Endodermal cell (in vitro differentiated cells): ENCODE data around the gene GLT1D1. TPM values are rescaled to one million over a fixed set of nuclear protein-coding genes. Genes with fewer than 3 reads are reported as not detected.
"Not testable (repeated sequence)": the region's sequence is repeated elsewhere in the genome, so short reads cannot be mapped to it uniquely, and the experiment has no call there.

Experiments used
- DNase-seq: peaks from one replicate; pipeline ENCODE4 v3.0.0-alpha.2; 2017
- H3K27ac ChIP-seq: 2 replicates; pipeline ENCODE4 v1.5.1; 2013; ENCODE audit warnings: mild to moderate bottlenecking, low read depth, low read length, moderate library complexity
- H3K27me3 ChIP-seq: 2 replicates; pipeline ENCODE4 v1.6.1; 2013; ENCODE audit warnings: mild to moderate bottlenecking, low read length, moderate library complexity; ENCODE audit not compliant: insufficient read depth, control insufficient read depth, poor library complexity, severe bottlenecking
- H3K36me3 ChIP-seq: 2 replicates; pipeline ENCODE4 v1.7.0; 2013; ENCODE audit warnings: mild to moderate bottlenecking, low read length, moderate library complexity; ENCODE audit not compliant: control insufficient read depth, insufficient read depth
- H3K4me1 ChIP-seq: one replicate; pipeline ENCODE4 v1.7.0; 2013; ENCODE audit warnings: low read length; ENCODE audit not compliant: control insufficient read depth, insufficient read depth
- H3K4me3 ChIP-seq: 2 replicates; pipeline ENCODE4 v1.5.1; 2013; ENCODE audit warnings: mild to moderate bottlenecking, low read length, moderate library complexity
- H3K9ac ChIP-seq: 2 replicates; pipeline ENCODE4 v1.6.1; 2013; ENCODE audit warnings: mild to moderate bottlenecking, low read length, moderate library complexity; ENCODE audit not compliant: poor library complexity, severe bottlenecking; ENCODE audit errors: extremely low read depth
- H3K9me3 ChIP-seq: 2 replicates; pipeline ENCODE4 v1.6.1; 2013; ENCODE audit warnings: mild to moderate bottlenecking, low read length, moderate library complexity; ENCODE audit not compliant: control insufficient read depth
- H3K27ac Mint-ChIP-seq: 2 replicates; pipeline ENCODE4 v1.8.0; 2020; ENCODE audit warnings: mixed read lengths
- H3K27me3 Mint-ChIP-seq: 2 replicates; pipeline ENCODE4 v1.8.0; 2021; ENCODE audit warnings: mild to moderate bottlenecking, mixed read lengths; ENCODE audit not compliant: insufficient read depth
- H3K36me3 Mint-ChIP-seq: 2 replicates; pipeline ENCODE4 v1.8.0; 2020; ENCODE audit warnings: low read depth, mixed read lengths
- H3K4me1 Mint-ChIP-seq: 2 replicates; pipeline ENCODE4 v1.8.0; 2020; ENCODE audit warnings: mixed read lengths
- H3K4me3 Mint-ChIP-seq: 2 replicates; pipeline ENCODE4 v1.8.0; 2020; ENCODE audit warnings: mild to moderate bottlenecking, moderate library complexity, mixed read lengths
- H3K9me3 Mint-ChIP-seq: 2 replicates; pipeline ENCODE4 v1.8.0; 2020; ENCODE audit warnings: mild to moderate bottlenecking, mixed read lengths
- WGBS, 2 experiments: methylation state at CpG; one replicate each; pipeline versions ENCODE4 v1.1.5 to v1.1.7; 2013; ENCODE audit warnings: missing lambda C conversion rate in 2 of 2, mixed read lengths in 1 of 2; ENCODE audit not compliant: insufficient coverage in 1 of 2, insufficient read length in 1 of 2; 5-methylcytosine and 5-hydroxymethylcytosine counted together
- total RNA-seq, 2 donors: library from RNA; stranded (reverse); fragmentation: NEBNext Ultra II Directional in 1 of 2; extraction: Animal tissue kit (Norgen Biotek cat#: 25700) in 1 of 2; gene quantifications; 2 replicates in 1 of 2; 3 replicates in 1 of 2; pipeline ENCODE4 v1.2.1, GENCODE V29; 2021
- TF ChIP-seq, protein P1 (sequence below): fragments of 200-600 bp; sonication (generic); conservative IDR thresholded peaks from 2 replicates; pipeline ENCODE4 v1.5.0; 2021; ENCODE audit warnings: antibody characterized with exemption, mild to moderate bottlenecking

The GLT1D1 gene
- total RNA-seq, 2 donors from 2014 or later, result 23.8 to 25.4 TPM

- Histone ChIP-seq H3K36me3 (no peaks in the 10 kb centered on the region), H3K9ac (no peak overlapping the region), H3K4me1 (no peaks in the 10 kb centered on the region), H3K9me3 (peaks cover 5% of the 10 kb centered on the region), H3K4me3 (no peak overlapping the region), H3K27me3 (no peaks in the 10 kb centered on the region), H3K27ac (no peak overlapping the region)
- H3K27me3 Mint-ChIP-seq, result no peaks in the 10 kb centered on the region
- no peak for DNase-seq
- H3K27ac Mint-ChIP-seq, result no peak overlapping the region
- H3K4me1 Mint-ChIP-seq, result no peaks in the 10 kb centered on the region
- peaks cover 1% of the 10 kb centered on the region for H3K9me3 Mint-ChIP-seq
- 86 to 96% methylated on average over 3 to 4 of the region's 4 CpGs for WGBS, 2 experiments
- TF ChIP-seq, protein P1, sequence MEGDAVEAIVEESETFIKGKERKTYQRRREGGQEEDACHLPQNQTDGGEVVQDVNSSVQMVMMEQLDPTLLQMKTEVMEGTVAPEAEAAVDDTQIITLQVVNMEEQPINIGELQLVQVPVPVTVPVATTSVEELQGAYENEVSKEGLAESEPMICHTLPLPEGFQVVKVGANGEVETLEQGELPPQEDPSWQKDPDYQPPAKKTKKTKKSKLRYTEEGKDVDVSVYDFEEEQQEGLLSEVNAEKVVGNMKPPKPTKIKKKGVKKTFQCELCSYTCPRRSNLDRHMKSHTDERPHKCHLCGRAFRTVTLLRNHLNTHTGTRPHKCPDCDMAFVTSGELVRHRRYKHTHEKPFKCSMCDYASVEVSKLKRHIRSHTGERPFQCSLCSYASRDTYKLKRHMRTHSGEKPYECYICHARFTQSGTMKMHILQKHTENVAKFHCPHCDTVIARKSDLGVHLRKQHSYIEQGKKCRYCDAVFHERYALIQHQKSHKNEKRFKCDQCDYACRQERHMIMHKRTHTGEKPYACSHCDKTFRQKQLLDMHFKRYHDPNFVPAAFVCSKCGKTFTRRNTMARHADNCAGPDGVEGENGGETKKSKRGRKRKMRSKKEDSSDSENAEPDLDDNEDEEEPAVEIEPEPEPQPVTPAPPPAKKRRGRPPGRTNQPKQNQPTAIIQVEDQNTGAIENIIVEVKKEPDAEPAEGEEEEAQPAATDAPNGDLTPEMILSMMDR, result no peak
- peaks cover 26% of the 10 kb centered on the region for H3K36me3 Mint-ChIP-seq
- H3K4me3 Mint-ChIP-seq, result no peak overlapping the region
Measured at GRCh38 chr12:128843538-128843937, 9.7 kb upstream of the GLT1D1 start.

- H3K27me3 ChIP-seq, result no peaks in the 10 kb centered on the region
Measured at GRCh38 chr12:128844031-128844635, 9.1 kb upstream of the GLT1D1 start.

DNA sequence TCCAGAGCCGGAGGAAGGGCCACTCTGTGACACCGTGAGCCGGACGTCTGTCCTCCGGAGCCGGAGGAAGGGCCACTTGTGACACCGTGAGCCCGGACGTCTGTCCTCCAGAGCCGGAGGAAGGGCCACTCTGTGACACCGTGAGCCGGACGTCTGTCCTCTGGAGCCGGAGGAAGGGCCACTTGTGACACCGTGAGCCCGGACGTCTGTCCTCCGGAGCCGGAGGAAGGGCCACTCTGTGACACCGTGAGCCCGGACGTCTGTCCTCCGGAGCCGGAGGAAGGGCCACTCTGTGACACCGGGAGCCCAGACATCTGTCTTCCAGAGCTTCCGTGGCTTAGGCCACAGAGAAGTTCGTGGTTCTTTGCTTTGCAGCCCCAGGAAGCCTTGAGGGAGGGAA is 6.6 kb upstream of the GLT1D1 start:
- 90 to 91% methylated on average over 19 to 27 of the region's 27 CpGs for WGBS, 2 experiments
- H3K4me3 ChIP-seq, H3K9me3 ChIP-seq, H3K4me1 Mint-ChIP-seq, DNase-seq, H3K27ac Mint-ChIP-seq, H3K4me1 ChIP-seq, H3K27ac ChIP-seq, H3K9me3 Mint-ChIP-seq, H3K27me3 Mint-ChIP-seq, H3K4me3 Mint-ChIP-seq, H3K27me3 ChIP-seq, H3K9ac ChIP-seq: not testable (repeated sequence)
- H3K36me3 Mint-ChIP-seq, result peaks cover 51% of the 10 kb centered on the region
- peaks cover 11% of the 10 kb centered on the region for H3K36me3 ChIP-seq

More at GRCh38 chr12:128844031-128844635, 9.1 kb upstream of the GLT1D1 start:
- Mint-ChIP-seq H3K4me3 (no peak overlapping the region), H3K27ac (no peak overlapping the region), H3K36me3 (peaks cover 31% of the 10 kb centered on the region), H3K9me3 (peaks cover 1% of the 10 kb centered on the region), H3K4me1 (no peaks in the 10 kb centered on the region), H3K27me3 (no peaks in the 10 kb centered on the region)
- 82 to 88% methylated on average over 9 to 11 of the region's 11 CpGs for WGBS, 2 experiments
- TF ChIP-seq, protein P1, result peak; percentile 69
- H3K4me1 ChIP-seq, result no peaks in the 10 kb centered on the region
- DNase-seq, result peak; percentile 90
- H3K27ac ChIP-seq, result no peak overlapping the region
- no peaks in the 10 kb centered on the region for H3K36me3 ChIP-seq
- no peak overlapping the region for H3K4me3 ChIP-seq
- H3K9me3 ChIP-seq, result peaks cover 5% of the 10 kb centered on the region
- H3K9ac ChIP-seq, result no peak overlapping the region

- no peak overlapping the region for H3K27ac ChIP-seq
- Mint-ChIP-seq H3K4me3 (no peak overlapping the region), H3K9me3 (peaks cover 1% of the 10 kb centered on the region), H3K4me1 (peaks cover 15% of the 10 kb centered on the region), H3K27me3 (no peaks in the 10 kb centered on the region), H3K36me3 (peaks cover 53% of the 10 kb centered on the region), H3K27ac (no peak overlapping the region)
- TF ChIP-seq, protein P1, result no peak
- DNase-seq, result no peak
- H3K4me3 ChIP-seq, result no peak overlapping the region
- peaks cover 8% of the 10 kb centered on the region for H3K4me1 ChIP-seq
- H3K9ac ChIP-seq, result no peak overlapping the region
- H3K27me3 ChIP-seq, result no peaks in the 10 kb centered on the region
- H3K36me3 ChIP-seq, result peaks cover 19% of the 10 kb centered on the region
- H3K9me3 ChIP-seq, result peaks cover 3% of the 10 kb centered on the region
- 95 to 98% methylated on average over 12 to 14 of the region's 14 CpGs for WGBS, 2 experiments
Measured at GRCh38 chr12:128848371-128848770, 4.9 kb upstream of the GLT1D1 start.

GRCh38 chr12:128849806-128850205 is 3.5 kb upstream of the GLT1D1 start:
- H3K27ac ChIP-seq, H3K9me3 ChIP-seq, H3K4me3 Mint-ChIP-seq, H3K27ac Mint-ChIP-seq, DNase-seq, H3K9me3 Mint-ChIP-seq, H3K27me3 ChIP-seq, H3K4me3 ChIP-seq, H3K9ac ChIP-seq, H3K4me1 ChIP-seq, H3K27me3 Mint-ChIP-seq: not testable (repeated sequence)
- H3K36me3 Mint-ChIP-seq, result peaks cover 50% of the 10 kb centered on the region
- H3K36me3 ChIP-seq, result peaks cover 19% of the 10 kb centered on the region
- H3K4me1 Mint-ChIP-seq, result peaks cover 17% of the 10 kb centered on the region
- 81 to 83% methylated on average over 4 to 6 of the region's 6 CpGs for WGBS, 2 experiments
